IMR-90 (cell line): ENCODE results near the gene PTPN21. TPM values are rescaled to one million over a fixed set of nuclear protein-coding genes. Genes with fewer than 3 reads are reported as not detected.

ENCODE experiments used
- ATAC-seq: fragments of 200-7000 bp; cut with Tn5 transposase; 2 replicates; pipeline ENCODE4 v1.9.1; 2020; ENCODE audit warnings: low read depth, mild to moderate bottlenecking, moderate library complexity
- BruUV-seq: library from RNA; stranded (reverse); fragments of 400-500 nt; replicated peaks from 2 replicates; lab custom pipeline; 2021; lab: Mats Ljungman, UMichigan
- CTCF ChIA-PET: fragments of 300-600 bp; formaldehyde crosslinking; extraction: SDS; loops from one replicate; lab custom pipeline; 2021; ENCODE audit warnings: antibody characterized with exemption; lab: Yijun Ruan, JAX
- POLR2A ChIA-PET: fragments of 300-600 bp; sonication (Branson Sonifier 250); formaldehyde crosslinking; loops from one replicate; lab custom pipeline; 2022; ENCODE audit warnings: antibody characterized with exemption; ENCODE audit not compliant: unreplicated experiment; lab: Charles Lee
- DNase-seq: peaks from one replicate; pipeline ENCODE4 v3.0.0; 2013
- H2AFZ ChIP-seq: replicated peaks from 2 replicates; pipeline ENCODE3; 2013; ENCODE audit warnings: low read length, mild to moderate bottlenecking; ENCODE audit not compliant: poor library complexity
- H2AK5ac ChIP-seq: 2 replicates; pipeline ENCODE4 v1.6.1; 2013; ENCODE audit warnings: low read depth, low read length, inconsistent platforms
- H2AK9ac ChIP-seq: replicated peaks from 2 replicates; pipeline ENCODE3; 2013; ENCODE audit warnings: mild to moderate bottlenecking, low read depth, low read length, moderate library complexity; ENCODE audit not compliant: poor library complexity
- H2BK120ac ChIP-seq: 2 replicates; pipeline ENCODE4 v1.6.1; 2013; ENCODE audit warnings: low read depth, low read length, inconsistent platforms
- H2BK15ac ChIP-seq: 3 replicates; pipeline ENCODE4 v1.6.1; 2013; ENCODE audit warnings: low read depth, low read length, inconsistent platforms
- H2BK20ac ChIP-seq: 2 replicates; pipeline ENCODE4 v1.6.1; 2013; ENCODE audit warnings: low read depth, mild to moderate bottlenecking, inconsistent platforms, low read length, moderate library complexity
- H2BK5ac ChIP-seq: 2 replicates; pipeline ENCODE4 v1.6.1; 2013; ENCODE audit warnings: mild to moderate bottlenecking, low read depth, low read length, inconsistent platforms; ENCODE audit not compliant: poor library complexity, severe bottlenecking
- H3K14ac ChIP-seq: replicated peaks from 2 replicates; pipeline ENCODE4 v1.6.1; 2013; ENCODE audit warnings: low read depth, low read length, inconsistent platforms
- H3K18ac ChIP-seq: 2 replicates; pipeline ENCODE4 v1.6.1; 2013; ENCODE audit warnings: low read depth, low read length, control low read depth
- H3K23ac ChIP-seq: 2 replicates; pipeline ENCODE4 v1.6.1; 2013; ENCODE audit warnings: low read depth, low read length, inconsistent platforms
- H3K27ac ChIP-seq: 2 replicates; pipeline ENCODE4 v1.5.1; 2013; ENCODE audit warnings: mild to moderate bottlenecking, control low read depth, low read length; ENCODE audit not compliant: insufficient read depth
- H3K27me3 ChIP-seq: 2 replicates; pipeline ENCODE4 v1.6.1; 2013; ENCODE audit warnings: low read length; ENCODE audit not compliant: control insufficient read depth, insufficient read depth
- H3K36me3 ChIP-seq: 2 replicates; pipeline ENCODE4 v1.6.1; 2013; ENCODE audit warnings: low read length, mixed read lengths; ENCODE audit not compliant: control insufficient read depth, insufficient read depth
- H3K4ac ChIP-seq: 2 replicates; pipeline ENCODE4 v1.6.1; 2013; ENCODE audit warnings: low read depth, low read length, inconsistent platforms
- H3K4me1 ChIP-seq: 2 replicates; pipeline ENCODE4 v1.6.1; 2013; ENCODE audit warnings: low read length, mixed read lengths; ENCODE audit not compliant: control insufficient read depth, insufficient read depth
- H3K4me2 ChIP-seq: 2 replicates; pipeline ENCODE4 v1.6.1; 2013; ENCODE audit warnings: low read depth, mild to moderate bottlenecking, control low read depth, low read length, moderate library complexity
- H3K4me3 ChIP-seq: 2 replicates; pipeline ENCODE4 v1.5.1; 2013; ENCODE audit warnings: low read depth, mild to moderate bottlenecking, control low read depth, low read length, moderate library complexity; ENCODE audit not compliant: insufficient read depth
- H3K56ac ChIP-seq: 2 replicates; pipeline ENCODE4 v1.6.1; 2013; ENCODE audit warnings: low read length, inconsistent platforms; ENCODE audit not compliant: insufficient read depth; ENCODE audit errors: extremely low read depth
- H3K79me1 ChIP-seq, 2 experiments: 2 replicates each; pipeline ENCODE4 v1.6.1; 2013; ENCODE audit warnings: low read length in 2 of 2, inconsistent platforms in 1 of 2, low read depth in 1 of 2
- H3K9ac ChIP-seq: 2 replicates; pipeline ENCODE4 v1.6.1; 2013; ENCODE audit warnings: low read depth, low read length, control low read depth
- H3K9me1 ChIP-seq: 2 replicates; pipeline ENCODE4 v1.6.1; 2013; ENCODE audit warnings: low read length, inconsistent platforms; ENCODE audit not compliant: insufficient read depth
- H3K9me3 ChIP-seq: 2 replicates; pipeline ENCODE4 v1.6.1; 2013; ENCODE audit warnings: low read length; ENCODE audit not compliant: control insufficient read depth, insufficient read depth
- H4K20me1 ChIP-seq: 2 replicates; pipeline ENCODE4 v1.6.1; 2013; ENCODE audit warnings: low read length, inconsistent platforms; ENCODE audit not compliant: insufficient read depth
- H4K5ac ChIP-seq: 2 replicates; pipeline ENCODE4 v1.6.1; 2013; ENCODE audit warnings: mild to moderate bottlenecking, low read depth, low read length, control low read depth
- H4K8ac ChIP-seq, 2 experiments: 2 replicates each; pipeline ENCODE4 v1.6.1; 2013; ENCODE audit warnings: low read depth in 2 of 2, low read length in 2 of 2, control low read depth in 1 of 2, inconsistent platforms in 1 of 2
- H4K91ac ChIP-seq: 2 replicates; pipeline ENCODE4 v1.6.1; 2013; ENCODE audit warnings: low read depth, low read length, inconsistent platforms; ENCODE audit not compliant: insufficient read depth
- BHLHE40 ChIP-seq: fragments of 150-350 bp; IDR thresholded peaks from 2 replicates; pipeline ENCODE4 v1.6.1; 2016; ENCODE audit warnings: mild to moderate bottlenecking, low read depth, low read length
- CEBPB ChIP-seq: IDR thresholded peaks from 2 replicates; pipeline ENCODE4 v1.6.1; 2012; ENCODE audit warnings: low read depth, low read length, improper control_type of control experiment
- CHD1 ChIP-seq: IDR thresholded peaks from 2 replicates; pipeline ENCODE4 v1.6.1; 2012; ENCODE audit warnings: low read depth, low read length, improper control_type of control experiment
- CTCF ChIP-seq: conservative IDR thresholded peaks from 2 replicates; pipeline ENCODE4 v1.5.1; 2012; ENCODE audit warnings: mild to moderate bottlenecking, low read depth, low read length, improper control_type of control experiment
- ELK1 ChIP-seq: fragments of 150-350 bp; IDR thresholded peaks from 2 replicates; pipeline ENCODE4 v1.6.1; 2016; ENCODE audit warnings: low read depth, mild to moderate bottlenecking, low read length, moderate library complexity, borderline replicate concordance
- FOS ChIP-seq: fragments of 150-350 bp; IDR thresholded peaks from 2 replicates; pipeline ENCODE4 v1.6.1; 2016; ENCODE audit warnings: low read depth, low read length
- MAFK ChIP-seq: IDR thresholded peaks from 2 replicates; pipeline ENCODE4 v1.6.1; 2012; ENCODE audit warnings: low read depth, low read length, improper control_type of control experiment
- MAZ ChIP-seq: IDR thresholded peaks from 2 replicates; pipeline ENCODE4 v1.6.1; 2012; ENCODE audit warnings: low read depth, mild to moderate bottlenecking, low read length, improper control_type of control experiment, moderate library complexity, borderline replicate concordance
- MXI1 ChIP-seq: IDR thresholded peaks from 2 replicates; pipeline ENCODE4 v1.6.1; 2012; ENCODE audit warnings: low read depth, mild to moderate bottlenecking, low read length, moderate library complexity, borderline replicate concordance
- NFE2L2 ChIP-seq: fragments of 150-350 bp; IDR thresholded peaks from 2 replicates; pipeline ENCODE4 v1.6.1; 2016; ENCODE audit warnings: low read depth, mild to moderate bottlenecking, low read length
- POLR2A ChIP-seq: IDR thresholded peaks from 2 replicates; pipeline ENCODE4 v1.6.1; 2012; ENCODE audit warnings: mild to moderate bottlenecking, low read depth, low read length
- RCOR1 ChIP-seq: IDR thresholded peaks from 2 replicates; pipeline ENCODE4 v1.6.1; 2012; ENCODE audit warnings: mild to moderate bottlenecking, low read length, improper control_type of control experiment; ENCODE audit not compliant: insufficient replicate concordance
- RFX5 ChIP-seq: IDR thresholded peaks from 2 replicates; pipeline ENCODE4 v1.8.0; 2012; ENCODE audit warnings: low read depth, mild to moderate bottlenecking, low read length, moderate library complexity
- SMC3 ChIP-seq: fragments of 150-350 bp; IDR thresholded peaks from 2 replicates; pipeline ENCODE4 v1.6.1; 2016; ENCODE audit warnings: low read depth, mild to moderate bottlenecking, antibody characterized with exemption, low read length, moderate library complexity
- USF2 ChIP-seq: fragments of 150-350 bp; IDR thresholded peaks from 2 replicates; pipeline ENCODE4 v1.6.1; 2017; ENCODE audit warnings: mild to moderate bottlenecking, antibody characterized with exemption, low read length, low read depth
- WGBS, 2 experiments: methylation state at CpG; one replicate each; pipeline versions ENCODE4 v1.1.5 to v1.1.7; 2013; ENCODE audit warnings: missing lambda C conversion rate in 2 of 2; ENCODE audit not compliant: insufficient read length in 1 of 2; ENCODE audit errors: extremely low coverage in 2 of 2; 5-methylcytosine and 5-hydroxymethylcytosine counted together
- dilution Hi-C: fragments of 300-500 bp; cut with HindIII; formaldehyde crosslinking; loops from one replicate; pipeline ENCODE4 v1.14.3; 2018; ENCODE audit warnings: low sequenced_read_pairs; ENCODE audit not compliant: unreplicated experiment
- in situ Hi-C: fragments of 300-500 bp; cut with MboI; formaldehyde crosslinking; loops from 3 replicates; pipeline ENCODE4 v1.14.3; 2019; ENCODE audit warnings: low sequenced_read_pairs, inconsistent platforms, mixed read lengths
- intact Hi-C: fragments of 100-400 bp; cut with micrococcal nuclease; formaldehyde crosslinking; loops from 2 replicates; pipeline ENCODE4 v1.10.0; 2022
- polyA plus RNA-seq, 3 experiments: library from polyadenylated mRNA; depleted of rRNA; stranded (reverse); fragments of >200 nt; gene quantifications; 2 replicates each; pipeline ENCODE4 v1.2.3, GENCODE V29; 2012; ENCODE audit warnings: low replicate concordance in 1 of 3
- total RNA-seq: library from RNA; depleted of rRNA; stranded (reverse); fragments of >200 nt; gene quantifications from 2 replicates; pipeline ENCODE4 v1.2.3, GENCODE V29; 2012

PTPN21 gene
- total and polyA plus RNA-seq, 2 of the 4 experiments (the other 2 are of a cell fraction) = 10.4 to 10.7 TPM

- WGBS, 2 experiments = 92% methylated on average over 13 of the region's 40 CpGs; no CpG with 5 or more reads in 1 of the 2 experiments
- intact Hi-C loops = no loop called here
- Histone ChIP-seq H3K79me1 (peaks cover 17 to 37% of the 10 kb centered on the region in 2 experiments), H3K23ac (no peak overlapping the region), H4K20me1 (no peaks in the 10 kb centered on the region), H3K4me1 (peaks cover 11% of the 10 kb centered on the region), H2AK5ac (no peak overlapping the region), H3K9me3 (no peaks in the 10 kb centered on the region), H3K27me3 (no peaks in the 10 kb centered on the region), H2BK15ac (no peak overlapping the region), H3K14ac (no peak overlapping the region), H4K91ac (no peak overlapping the region), H2AK9ac (no peak overlapping the region), H3K4me3 (no peak overlapping the region), H3K27ac (no peak overlapping the region), H3K36me3 (peaks cover 46% of the 10 kb centered on the region), H2AFZ (no peak overlapping the region), H3K9ac (no peak overlapping the region), H3K4me2 (no peak overlapping the region), H3K18ac (no peak overlapping the region), H4K8ac (no peak overlapping the region), H4K5ac (no peak overlapping the region), H3K4ac (no peak overlapping the region), H2BK120ac (no peak overlapping the region), H3K56ac (no peak overlapping the region), H3K9me1 (peaks cover 6% of the 10 kb centered on the region), H2BK5ac (no peak overlapping the region), H2BK20ac (no peak overlapping the region)
- CTCF ChIA-PET = interaction anchor here (0.8 kb wide), 1 partner anchor 291 kb away, joined by 3 read pairs; no protein-coding TSS in a partner anchor
- in situ Hi-C loops = no loop called here
- DNase-seq (no peak), ATAC-seq (no peak)
- POLR2A ChIA-PET = no interaction called here
- dilution Hi-C loops = no loop called here
- no TSS peak for BruUV-seq
- TF ChIP-seq RCOR1 (no peak), ELK1 (no peak), MXI1 (no peak), CHD1 (no peak), MAZ (no peak), RFX5 (no peak), BHLHE40 (no peak), CTCF (no peak), USF2 (no peak), MAFK (no peak), CEBPB (no peak), POLR2A (no peak), NFE2L2 (no peak), SMC3 (no peak), FOS (no peak)
Measured at GRCh38 chr14:88479574-88479987, 75.2 kb downstream of the PTPN21 start.
